GM21381 (cell line): ENCODE results near the gene PDZD4.

ENCODE experiments used
- ATAC-seq: cut with Tn5 transposase; IDR thresholded peaks from one replicate; pipeline ENCODE4 v1.9.1; 2021; ENCODE audit warnings: mild to moderate bottlenecking, moderate library complexity; ENCODE audit not compliant: unreplicated experiment

The PDZD4 gene

DNA sequence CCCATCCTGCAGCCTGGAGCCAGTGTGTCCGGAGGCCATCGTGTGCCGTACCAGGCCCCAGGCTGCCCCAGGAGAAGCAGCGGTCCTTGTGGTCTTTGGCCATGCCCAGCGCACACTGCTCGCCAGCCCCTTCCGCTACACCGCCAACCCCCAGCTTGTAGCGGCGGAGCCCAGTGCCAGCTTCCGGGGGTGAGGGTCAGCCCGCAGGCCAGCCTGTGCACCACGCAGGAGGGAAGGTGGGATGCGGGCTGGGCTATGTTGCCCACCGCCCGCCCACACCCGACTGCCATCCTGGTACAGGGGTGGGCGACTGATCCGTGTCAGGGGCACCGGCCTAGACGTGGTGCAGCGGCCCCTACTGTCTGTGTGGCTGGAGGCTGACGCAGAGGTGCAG, 57.1 kb downstream of the PDZD4 start:
- no peak for ATAC-seq

DNA sequence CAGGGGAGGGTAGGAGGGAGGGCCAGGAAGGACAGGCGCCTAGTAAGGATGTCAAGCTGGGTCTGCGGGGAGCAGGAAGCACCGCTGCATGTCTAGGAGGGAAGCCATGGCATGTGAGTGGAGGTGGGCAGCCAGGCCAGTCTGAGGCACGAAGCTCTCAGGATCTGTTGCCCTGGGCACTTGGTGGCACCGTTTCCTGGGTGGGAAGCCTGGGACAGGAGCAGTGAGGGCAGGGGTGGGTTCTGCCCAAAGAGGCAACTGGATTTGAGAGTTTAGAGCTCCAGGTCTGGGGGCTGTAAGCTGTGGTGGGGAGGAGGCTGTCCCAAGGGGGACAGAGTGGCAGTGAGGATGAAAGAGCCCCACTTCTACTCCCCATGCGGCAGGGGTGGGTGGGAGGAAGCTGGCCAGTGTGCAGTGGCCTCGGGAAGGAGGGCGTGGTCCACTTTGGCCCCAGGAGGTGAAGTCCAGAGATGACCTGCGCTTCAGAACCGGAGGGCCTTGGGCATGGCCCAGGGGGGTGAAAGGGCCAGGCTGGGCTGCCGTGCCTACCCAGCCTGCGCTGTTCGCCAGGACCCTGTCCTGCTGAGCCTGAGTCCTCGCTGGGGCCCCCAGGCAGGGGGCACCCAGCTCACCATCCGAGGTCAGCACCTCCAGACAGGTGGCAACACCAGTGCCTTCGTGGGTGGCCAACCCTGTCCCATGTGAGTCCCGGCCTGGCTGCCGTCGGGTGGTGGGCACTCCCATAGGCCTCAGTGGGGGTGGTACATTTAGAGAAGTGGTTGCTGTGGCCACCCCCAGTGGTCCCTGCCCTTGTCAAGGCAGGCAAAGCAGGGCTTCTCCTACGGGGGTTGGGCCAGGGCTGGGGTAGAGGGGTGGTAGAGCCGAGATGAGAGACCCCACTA, 57.8 kb downstream of the PDZD4 start:
- ATAC-seq = no peak

DNA sequence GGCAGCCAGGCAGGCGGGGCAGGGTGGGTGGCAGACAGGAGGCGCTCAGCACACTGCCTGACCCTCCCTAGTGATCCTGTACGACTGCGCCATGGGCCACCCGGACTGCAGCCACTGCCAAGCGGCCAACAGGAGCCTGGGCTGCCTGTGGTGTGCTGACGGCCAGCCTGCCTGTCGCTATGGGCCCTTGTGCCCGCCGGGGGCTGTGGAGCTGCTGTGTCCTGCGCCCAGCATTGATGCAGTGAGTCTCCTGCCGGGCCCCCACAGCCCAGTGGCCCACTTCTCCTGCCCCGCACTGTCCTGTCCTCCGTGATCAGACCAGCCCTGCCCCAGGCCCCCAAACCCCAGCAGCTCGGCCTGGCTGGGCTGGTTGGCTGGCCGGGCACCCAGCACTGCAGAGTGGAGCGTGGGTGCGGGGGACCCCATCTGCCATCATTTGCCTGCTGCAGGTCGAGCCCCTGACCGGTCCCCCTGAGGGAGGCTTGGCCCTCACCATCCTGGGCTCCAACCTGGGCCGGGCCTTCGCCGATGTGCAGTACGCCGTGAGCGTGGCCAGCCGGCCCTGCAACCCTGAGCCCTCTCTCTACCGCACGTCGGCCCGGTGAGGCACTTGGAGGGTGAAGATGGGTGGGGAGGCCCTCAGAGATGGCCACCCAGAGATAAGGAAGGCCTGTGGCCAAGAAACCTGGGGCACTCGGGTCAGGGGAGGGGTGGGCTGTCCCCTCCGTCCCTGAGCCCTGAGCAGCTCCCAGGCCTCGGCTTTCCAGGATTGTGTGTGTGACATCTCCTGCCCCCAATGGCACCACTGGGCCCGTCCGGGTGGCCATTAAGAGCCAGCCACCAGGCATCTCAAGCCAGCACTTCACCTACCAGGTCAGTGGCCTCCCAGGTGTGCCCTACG, 58.7 kb downstream of the PDZD4 start:
- ATAC-seq = no peak

DNA sequence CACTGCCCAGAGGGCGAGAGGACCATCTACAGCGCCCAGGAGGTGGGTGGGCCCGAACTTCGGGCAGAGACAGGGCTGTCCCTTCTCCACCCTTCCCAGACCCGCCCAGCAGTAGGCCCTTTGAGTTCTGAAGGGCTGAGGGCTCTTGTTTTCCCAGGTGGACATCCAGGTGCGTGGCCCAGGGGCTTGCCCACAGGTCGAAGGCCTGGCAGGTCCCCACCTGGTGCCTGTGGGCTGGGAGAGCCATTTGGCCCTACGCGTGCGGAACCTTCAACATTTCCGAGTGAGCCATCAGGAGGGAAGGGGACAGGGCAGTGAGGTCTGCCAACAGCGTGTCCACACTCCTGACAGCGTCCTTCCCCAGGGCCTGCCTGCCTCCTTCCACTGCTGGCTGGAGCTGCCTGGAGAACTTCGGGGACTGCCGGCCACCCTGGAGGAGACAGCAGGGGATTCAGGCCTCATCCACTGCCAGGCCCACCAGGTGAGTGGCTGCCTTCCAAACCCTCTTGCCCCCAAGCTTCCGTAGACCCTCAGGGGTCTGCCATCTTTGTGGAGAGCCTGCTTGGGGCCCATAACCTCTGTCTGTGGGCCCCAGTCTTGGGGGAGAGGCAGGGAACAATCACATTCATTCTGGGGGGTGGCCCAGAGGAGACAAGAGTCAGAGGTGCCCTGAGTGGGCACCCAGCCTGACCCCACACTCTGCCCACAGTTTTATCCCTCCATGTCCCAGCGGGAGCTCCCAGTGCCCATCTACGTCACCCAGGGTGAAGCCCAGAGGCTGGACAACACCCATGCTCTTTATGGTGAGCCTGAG, 59.5 kb downstream of the PDZD4 start:
- ATAC-seq = no peak

DNA sequence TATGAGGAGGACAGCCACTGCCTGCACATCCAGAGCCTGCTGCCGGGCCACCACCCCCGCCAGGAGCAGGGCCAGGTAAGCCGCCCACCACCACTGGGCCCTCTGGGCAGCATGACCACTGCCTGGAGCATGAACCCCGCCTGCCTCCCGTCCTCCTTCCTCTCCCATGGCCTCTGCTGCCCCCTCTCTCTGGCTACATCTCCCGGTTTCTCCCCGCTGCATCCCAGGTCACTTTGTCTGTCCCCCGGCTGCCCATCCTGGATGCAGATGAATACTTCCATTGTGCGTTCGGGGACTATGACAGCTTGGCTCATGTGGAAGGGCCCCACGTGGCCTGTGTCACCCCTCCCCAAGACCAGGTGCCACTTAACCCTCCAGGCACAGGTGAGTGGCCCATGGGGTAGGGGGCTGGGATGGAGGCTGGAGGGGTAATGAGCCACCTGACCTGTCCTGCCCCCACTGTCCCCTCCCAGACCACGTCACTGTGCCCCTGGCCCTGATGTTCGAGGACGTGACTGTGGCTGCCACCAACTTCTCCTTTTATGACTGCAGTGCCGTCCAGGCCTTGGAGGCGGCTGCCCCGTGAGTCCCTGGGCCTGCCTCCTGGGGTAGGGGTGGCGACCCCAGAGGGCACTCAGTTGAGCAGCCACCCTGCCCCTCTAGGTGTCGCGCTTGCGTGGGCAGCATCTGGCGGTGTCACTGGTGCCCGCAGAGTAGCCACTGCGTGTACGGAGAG, 60.3 kb downstream of the PDZD4 start:
- ATAC-seq = no peak

DNA sequence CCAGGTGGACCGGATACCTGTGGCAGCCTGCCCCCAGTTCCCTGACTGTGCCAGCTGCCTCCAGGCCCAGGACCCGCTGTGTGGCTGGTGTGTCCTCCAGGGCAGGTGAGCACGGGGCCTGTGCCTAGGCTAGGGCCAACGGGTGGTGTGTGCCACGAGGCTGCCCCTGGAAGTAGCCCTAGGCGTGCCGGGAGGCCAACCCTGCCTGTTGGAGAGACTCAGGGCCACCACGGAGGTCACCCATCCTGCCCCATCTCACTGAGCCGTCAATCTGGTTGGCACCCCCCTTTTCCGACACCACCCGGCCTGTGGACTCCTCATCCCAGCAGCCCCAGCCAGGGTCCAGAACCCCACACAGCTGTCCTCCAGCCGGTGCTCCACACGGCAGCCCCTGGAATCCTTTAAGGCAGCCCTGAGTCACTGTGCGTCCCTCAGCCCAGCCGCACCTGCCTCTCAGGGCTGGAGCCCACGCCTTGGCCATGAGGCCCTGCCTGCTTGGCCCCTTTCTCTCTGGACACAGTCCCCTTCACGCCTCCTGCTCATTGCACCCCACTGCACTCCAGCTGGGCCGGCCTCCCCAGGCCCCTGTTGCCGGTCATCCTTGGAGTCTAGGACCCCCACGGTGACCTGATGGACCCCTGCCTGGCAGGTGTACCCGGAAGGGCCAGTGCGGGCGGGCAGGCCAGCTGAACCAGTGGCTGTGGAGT, 61.0 kb downstream of the PDZD4 start:
- no peak for ATAC-seq

DNA sequence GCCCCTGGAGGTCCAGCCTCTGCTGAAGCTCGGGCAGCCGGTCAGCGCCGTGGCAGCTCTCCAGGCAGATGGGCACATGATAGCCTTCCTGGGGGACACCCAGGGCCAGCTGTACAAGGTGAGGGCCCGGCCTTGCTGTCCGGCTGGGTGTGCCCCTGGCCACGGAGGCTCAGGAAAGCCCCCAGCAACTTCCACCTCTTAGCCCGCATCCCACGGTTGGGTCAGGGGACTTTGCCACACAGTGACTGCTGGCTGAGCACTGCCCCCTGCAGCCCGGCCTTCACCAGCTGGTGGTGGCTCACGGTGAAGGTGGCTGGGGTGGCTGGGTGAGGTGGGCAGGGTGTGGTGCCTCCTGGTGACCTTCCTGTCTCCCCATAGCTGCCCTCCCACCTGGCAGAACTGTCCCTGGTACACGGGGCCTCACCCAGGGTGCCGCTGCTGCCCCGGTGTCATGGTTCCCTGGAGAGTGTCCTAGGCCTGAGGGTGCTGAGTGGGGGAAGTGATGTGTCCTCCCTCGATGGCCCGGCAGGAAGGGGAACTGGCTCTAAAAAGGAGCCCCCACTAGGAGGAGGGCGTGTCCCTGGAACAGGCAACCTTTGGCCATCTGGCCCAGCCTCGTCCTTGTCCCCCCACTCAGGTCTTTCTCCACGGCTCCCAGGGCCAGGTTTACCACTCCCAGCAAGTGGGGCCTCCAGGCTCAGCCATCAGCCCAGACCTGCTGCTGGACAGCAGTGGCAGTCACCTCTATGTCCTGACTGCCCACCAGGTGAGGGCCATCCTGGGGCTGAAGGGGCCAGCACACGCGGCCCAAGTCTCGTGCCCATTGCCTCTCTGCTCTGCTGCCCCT, 61.8 kb downstream of the PDZD4 start:
- ATAC-seq = no peak

DNA sequence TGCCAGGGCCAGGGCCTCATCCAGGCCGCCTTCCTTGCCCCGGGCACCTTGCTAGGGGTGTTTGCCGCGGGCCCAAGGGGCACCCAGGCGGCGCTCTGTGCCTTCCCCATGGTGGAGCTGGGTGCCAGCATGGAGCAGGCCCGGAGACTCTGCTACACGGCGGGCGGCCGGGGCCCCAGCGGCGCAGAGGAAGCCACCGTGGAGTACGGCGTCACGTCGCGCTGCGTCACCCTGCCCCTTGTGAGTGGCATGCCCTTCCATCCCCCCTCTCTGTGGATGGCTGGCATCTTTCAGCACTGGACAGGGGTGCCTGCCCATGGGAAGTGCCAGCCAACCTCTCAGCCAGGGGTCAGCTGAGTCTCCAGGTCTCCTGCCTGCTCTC, 62.7 kb downstream of the PDZD4 start:
- ATAC-seq = no peak

DNA sequence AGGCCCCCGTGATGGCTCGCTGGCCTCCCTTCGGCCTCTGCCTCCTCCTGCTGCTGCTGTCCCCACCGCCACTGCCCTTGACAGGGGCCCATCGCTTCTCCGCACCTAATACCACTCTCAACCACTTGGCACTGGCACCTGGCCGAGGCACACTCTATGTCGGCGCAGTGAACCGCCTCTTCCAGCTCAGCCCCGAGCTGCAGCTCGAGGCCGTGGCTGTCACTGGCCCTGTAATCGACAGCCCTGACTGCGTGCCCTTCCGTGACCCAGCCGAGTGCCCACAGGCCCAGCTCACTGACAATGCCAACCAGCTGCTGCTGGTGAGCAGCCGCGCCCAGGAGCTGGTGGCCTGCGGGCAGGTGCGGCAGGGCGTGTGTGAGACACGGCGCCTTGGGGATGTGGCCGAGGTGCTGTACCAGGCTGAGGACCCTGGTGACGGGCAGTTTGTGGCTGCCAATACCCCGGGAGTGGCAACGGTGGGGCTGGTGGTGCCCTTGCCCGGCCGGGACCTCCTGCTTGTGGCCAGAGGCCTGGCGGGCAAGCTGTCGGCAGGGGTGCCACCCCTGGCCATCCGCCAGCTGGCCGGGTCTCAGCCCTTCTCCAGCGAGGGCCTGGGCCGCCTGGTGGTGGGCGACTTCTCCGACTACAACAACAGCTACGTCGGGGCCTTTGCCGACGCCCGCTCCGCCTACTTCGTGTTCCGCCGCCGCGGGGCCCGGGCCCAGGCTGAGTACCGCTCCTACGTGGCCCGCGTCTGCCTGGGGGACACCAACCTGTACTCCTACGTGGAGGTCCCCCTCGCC, 63.3 kb downstream of the PDZD4 start:
- ATAC-seq = no peak

DNA sequence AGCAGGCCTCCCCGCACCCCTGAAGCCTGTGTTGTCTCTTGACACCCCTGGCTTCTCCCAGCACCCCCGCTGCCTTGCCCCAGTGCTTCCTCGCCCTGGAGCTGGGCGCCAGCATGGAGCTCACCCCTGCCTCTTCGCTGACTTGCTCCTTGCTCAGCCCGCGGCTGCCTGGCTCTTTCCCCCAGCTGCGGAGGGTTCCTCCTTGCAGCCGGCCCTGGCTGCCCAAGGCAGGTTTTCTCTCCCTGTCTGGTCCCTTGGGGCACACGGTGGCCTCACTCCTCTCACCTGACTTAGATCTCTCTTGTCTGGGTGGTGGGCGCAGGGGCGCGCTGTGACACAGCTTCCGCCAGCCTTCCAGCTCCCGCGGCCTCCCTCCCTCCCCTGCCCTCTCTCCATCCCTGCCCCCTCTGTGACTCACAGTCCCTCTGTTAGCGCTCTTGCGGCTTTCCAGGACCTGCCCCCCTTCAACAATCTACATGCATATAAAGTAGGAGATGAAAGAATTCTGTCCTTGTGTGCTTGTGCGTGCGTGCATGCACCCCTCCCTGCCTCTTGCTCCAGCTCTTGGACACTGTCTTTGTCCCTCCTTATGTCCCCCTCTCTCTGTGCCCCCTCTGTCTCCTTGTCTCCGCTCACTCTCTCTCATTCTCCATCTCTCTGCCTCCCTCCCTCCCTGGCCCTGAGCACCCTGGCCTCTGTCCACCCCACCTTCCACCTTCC, 64.1 kb downstream of the PDZD4 start:
- no peak for ATAC-seq

DNA sequence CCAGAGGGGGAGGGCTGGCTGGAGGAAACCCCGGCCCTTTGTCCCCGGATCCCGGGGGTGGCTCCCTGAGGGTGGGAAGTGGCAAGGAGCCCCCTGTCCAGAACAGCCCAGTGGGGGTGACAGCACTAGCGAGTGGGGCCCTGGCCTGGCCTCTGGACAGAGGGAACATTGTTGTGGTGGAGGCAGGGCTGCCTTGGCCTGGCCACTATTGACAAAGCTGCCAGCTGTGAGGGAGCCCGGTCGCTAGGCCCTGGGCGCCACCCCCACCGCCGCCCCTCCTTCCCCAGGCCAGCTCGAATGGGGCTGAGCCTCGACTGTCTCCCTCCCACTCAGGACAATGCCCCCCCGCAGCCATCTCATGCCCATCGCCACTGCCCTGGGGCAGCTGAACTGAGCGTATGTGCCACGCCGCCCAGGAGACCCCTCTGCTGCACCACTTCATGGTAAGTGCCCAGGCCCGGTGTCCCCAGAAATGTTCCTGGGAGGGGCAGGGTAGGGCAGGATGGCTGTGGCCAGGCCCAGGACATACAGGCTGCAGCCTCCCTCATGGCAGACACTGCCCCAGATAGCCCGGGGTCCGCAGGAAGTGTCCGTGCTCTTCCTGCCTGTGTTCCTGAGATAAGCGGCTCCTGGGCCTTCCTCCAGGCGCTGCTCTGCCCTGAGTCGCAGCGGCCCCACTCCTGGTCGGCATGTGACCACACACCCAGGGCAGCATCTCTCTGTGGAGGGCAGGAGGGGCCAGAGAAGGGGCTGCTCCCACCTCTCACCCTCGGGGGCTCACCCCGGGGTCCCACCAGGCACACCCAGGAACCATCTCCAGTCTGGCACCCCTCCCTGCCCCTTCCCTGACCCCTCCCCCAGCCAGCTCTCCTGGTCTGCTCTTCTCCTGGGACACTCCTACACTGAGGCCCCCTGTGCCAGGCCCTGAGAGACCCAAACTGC, 64.9 kb downstream of the PDZD4 start:
- no peak for ATAC-seq

DNA sequence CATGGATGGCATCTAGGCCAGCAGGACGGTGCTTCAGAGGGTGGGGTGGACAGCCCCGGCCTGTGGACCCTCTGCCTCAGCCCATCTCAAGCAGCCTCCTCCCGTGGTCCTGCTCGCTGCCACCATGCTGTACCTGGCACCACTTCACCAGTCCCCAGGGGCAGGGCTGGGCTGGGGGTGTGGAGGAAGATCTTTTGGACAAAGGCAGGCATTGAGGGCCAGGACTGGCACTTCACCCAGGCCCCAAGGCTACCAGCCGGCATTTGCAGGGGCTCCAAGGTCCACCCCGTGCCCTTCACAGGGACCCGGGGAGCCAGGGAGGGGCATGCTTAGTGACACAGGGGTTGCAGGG, 65.6 kb downstream of the PDZD4 start:
- ATAC-seq = no peak

DNA sequence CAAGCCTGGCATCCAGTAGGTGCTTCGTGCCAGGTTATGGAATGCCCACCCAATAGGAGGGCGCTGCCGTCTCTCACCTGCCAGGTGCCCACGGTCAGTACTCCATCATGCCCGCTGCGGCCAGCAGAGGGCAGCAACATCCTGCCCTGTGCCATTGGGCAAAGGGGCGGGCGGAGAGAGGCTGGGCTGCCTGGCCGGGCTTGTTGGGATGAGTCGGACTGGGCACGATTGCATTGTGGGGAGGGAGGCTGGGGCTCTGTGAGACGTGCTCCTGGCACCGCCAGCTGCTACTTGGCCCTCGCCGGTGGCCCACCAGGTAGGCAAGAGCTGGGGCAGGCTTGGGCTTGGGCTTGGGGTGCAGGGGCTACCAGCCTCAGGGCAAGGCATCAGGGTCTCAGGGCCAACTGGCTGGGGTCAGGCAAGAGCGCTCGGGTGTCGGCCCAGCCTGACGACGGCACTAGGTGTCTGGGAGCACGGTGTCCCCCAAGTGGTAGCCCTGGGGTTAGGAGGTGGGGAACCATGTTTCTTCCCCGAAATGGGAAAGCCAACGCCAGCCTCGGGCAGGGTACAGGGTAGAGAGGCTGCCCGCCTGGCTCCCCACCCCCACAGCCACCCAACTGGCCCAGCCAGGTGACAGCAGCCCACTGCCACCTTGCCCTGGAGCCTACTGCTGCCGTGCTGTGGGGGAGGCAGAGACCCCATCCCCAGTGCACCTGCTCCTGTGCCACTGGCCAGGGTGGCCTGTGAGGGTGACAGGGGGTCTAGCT, 66.2 kb downstream of the PDZD4 start, which contains the start of gene PLXNB3:
Gene PLXNB3 (plus strand): TSS at position 261 of the 767 bp plus-strand sequence. CDS start 1,287 bp downstream, outside the sequence.
- no peak for ATAC-seq

DNA sequence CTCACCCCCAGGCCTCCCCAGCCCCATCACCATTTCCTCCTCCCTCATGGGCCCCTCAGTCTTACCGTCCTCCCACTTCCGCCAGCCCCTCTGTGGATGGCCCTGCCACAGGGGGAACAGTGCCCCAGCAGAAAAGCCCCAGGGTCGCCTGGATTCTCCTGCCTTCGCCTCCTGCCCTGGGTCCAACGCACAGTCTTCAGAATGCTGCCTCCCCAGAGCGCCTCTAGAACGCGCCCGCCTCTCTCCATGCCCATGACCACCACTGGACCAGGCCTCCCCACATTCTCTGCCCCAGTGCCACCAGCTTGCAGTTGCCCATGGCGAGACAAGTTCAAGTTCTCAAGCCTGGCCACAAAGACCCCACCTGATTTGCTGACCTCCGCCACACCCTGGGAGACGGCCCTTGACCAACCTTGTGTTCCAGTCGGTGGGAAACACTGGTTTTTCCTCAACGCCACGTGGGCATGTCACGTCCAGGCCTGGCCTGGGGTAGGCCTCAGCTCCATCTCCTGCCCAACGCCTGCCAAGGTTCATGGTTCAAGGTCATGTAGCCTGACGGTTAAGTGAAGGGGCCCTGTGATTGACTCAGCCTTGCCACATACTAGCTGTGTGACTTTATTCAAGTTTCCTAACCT, 66.9 kb downstream of the PDZD4 start:
- no peak for ATAC-seq

DNA sequence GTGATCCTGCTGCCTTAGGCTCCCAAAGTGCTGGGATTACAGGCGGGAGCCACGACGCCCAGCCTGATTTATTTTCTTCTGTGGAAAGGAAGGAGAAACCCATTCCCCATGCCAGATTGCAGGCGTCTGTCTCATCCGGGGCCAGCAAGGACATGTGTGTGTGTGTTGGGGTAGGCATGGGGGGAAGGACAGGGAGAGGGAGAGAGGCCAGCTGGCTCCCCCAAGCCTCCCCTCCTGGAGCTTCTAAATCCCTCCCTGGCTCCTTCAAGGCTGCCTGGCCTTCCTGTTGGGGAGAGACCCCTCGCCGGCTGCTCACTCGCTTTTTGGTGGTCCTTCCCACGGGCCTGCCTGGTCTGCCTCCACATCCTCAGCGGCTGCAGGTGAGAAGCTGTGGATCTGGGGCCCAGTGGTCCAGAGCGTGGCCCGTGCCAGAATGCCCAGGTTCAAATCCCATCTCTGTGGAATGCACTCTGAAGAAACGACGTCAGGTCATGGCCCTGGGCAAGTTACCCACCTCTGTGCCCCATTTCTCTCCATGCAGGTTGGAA, 67.6 kb downstream of the PDZD4 start:
- no peak for ATAC-seq
